Measurements from ENCODE around the gene OASL. TPM values are rescaled to one million over a fixed set of nuclear protein-coding genes. Genes with fewer than 3 reads are reported as not detected.

OASL gene
- total RNA-seq, 3 donors from 2014 or later: 5.5 to 8.8 (median 6.2) TPM

- DNase-seq: no peak
- H3K9me3 Mint-ChIP-seq: no peaks in the 10 kb centered on the region
- H3K36me3 Mint-ChIP-seq (ENCODE audit: insufficient read depth): no peaks in the 10 kb centered on the region
- no peak overlapping the region for H3K4me3 Mint-ChIP-seq
- ATAC-seq: no peak
- H3K27me3 Mint-ChIP-seq (ENCODE audit: low read depth): no peaks in the 10 kb centered on the region
- H3K4me1 Mint-ChIP-seq (ENCODE audit: low read depth): no peaks in the 10 kb centered on the region
Observed at GRCh38 chr12:120979862-120980696, 59.0 kb downstream of the OASL start.

GRCh38 chr12:120979220-120979861 is 59.7 kb downstream of the OASL start:
- no peaks in the 10 kb centered on the region for H3K9me3 Mint-ChIP-seq
- H3K4me3 Mint-ChIP-seq: no peak overlapping the region
- ATAC-seq (no peak), DNase-seq (no peak)
- no peaks in the 10 kb centered on the region for H3K36me3 Mint-ChIP-seq (ENCODE audit: insufficient read depth)
- H3K27me3 Mint-ChIP-seq (ENCODE audit: low read depth): no peaks in the 10 kb centered on the region
- no peaks in the 10 kb centered on the region for H3K4me1 Mint-ChIP-seq (ENCODE audit: low read depth)

GRCh38 chr12:120978296-120979219 is 60.5 kb downstream of the OASL start, which contains the start of gene HNF1A:
TSS of gene HNF1A (plus strand) at chr12:120978543. CDS start at chr12:120978769, 226 bp downstream.
- Mint-ChIP-seq H3K4me3 (no peak within 1 kb of the TSS), H3K9me3 (no peaks in the 10 kb centered on the region), H3K4me1 (ENCODE audit: low read depth) (no peaks in the 10 kb centered on the region), H3K36me3 (ENCODE audit: insufficient read depth) (no peaks in the 10 kb centered on the region), H3K27me3 (ENCODE audit: low read depth) (no peaks in the 10 kb centered on the region)
- ATAC-seq: no peak
- DNase-seq: no peak

GRCh38 chr12:120977531-120978295 is 61.3 kb downstream of the OASL start:
- no peaks in the 10 kb centered on the region for H3K36me3 Mint-ChIP-seq (ENCODE audit: insufficient read depth)
- H3K27me3 Mint-ChIP-seq (ENCODE audit: low read depth): no peaks in the 10 kb centered on the region
- no peak for DNase-seq

GRCh38 chr12:120972870-120973543 is 66.0 kb downstream of the OASL start:
- H3K4me3 Mint-ChIP-seq: no peak overlapping the region
- H3K27me3 Mint-ChIP-seq (ENCODE audit: low read depth): no peaks in the 10 kb centered on the region
- no peak for ATAC-seq
- H3K9me3 Mint-ChIP-seq: no peaks in the 10 kb centered on the region
- no peak for DNase-seq
- H3K4me1 Mint-ChIP-seq (ENCODE audit: low read depth): peaks cover 3% of the 10 kb centered on the region
- H3K36me3 Mint-ChIP-seq (ENCODE audit: insufficient read depth): no peaks in the 10 kb centered on the region

More at GRCh38 chr12:120977531-120978295, 61.3 kb downstream of the OASL start:
- no peaks in the 10 kb centered on the region for H3K4me1 Mint-ChIP-seq (ENCODE audit: low read depth)
- no peak for ATAC-seq
- H3K4me3 Mint-ChIP-seq: no peak overlapping the region
- no peaks in the 10 kb centered on the region for H3K9me3 Mint-ChIP-seq

- Mint-ChIP-seq H3K36me3 (ENCODE audit: insufficient read depth) (no peaks in the 10 kb centered on the region), H3K9me3 (no peaks in the 10 kb centered on the region), H3K4me1 (ENCODE audit: low read depth) (peaks cover 3% of the 10 kb centered on the region), H3K27me3 (ENCODE audit: low read depth) (no peaks in the 10 kb centered on the region), H3K4me3 (no peak overlapping the region)
- ATAC-seq: peak; percentile 81 to 88
- DNase-seq: no peak
Observed at GRCh38 chr12:120971299-120972180, 67.5 kb downstream of the OASL start.

- Mint-ChIP-seq H3K4me1 (ENCODE audit: low read depth) (peaks cover 3% of the 10 kb centered on the region), H3K27me3 (ENCODE audit: low read depth) (no peaks in the 10 kb centered on the region), H3K9me3 (no peaks in the 10 kb centered on the region), H3K36me3 (ENCODE audit: insufficient read depth) (no peaks in the 10 kb centered on the region), H3K4me3 (no peak overlapping the region)
- DNase-seq (no peak), ATAC-seq (no peak)
Observed at GRCh38 chr12:120970310-120970709, 68.7 kb downstream of the OASL start.

Other genes with a start within 250 kb of the OASL start
- 10 to 100 TPM; 21.6 to 28.0 (median 22.8) TPM for gene SPPL3, start 134.9 kb downstream of the OASL start, total RNA-seq
- not detected for gene HNF1A, start 60.7 kb downstream of the OASL start, total RNA-seq
- 10 to 100 TPM; 40.3 to 55.0 (median 40.5) TPM for gene C12orf43, start 22.8 kb downstream of the OASL start, total RNA-seq
- gene P2RX7, start 93.6 kb upstream of the OASL start, total RNA-seq: 1 to 10 TPM; 2.5 to 4.8 (median 2.9) TPM
- gene P2RX4, start 170.9 kb upstream of the OASL start, total RNA-seq: 10 to 100 TPM; 18.1 to 21.9 (median 21.6) TPM